Left ventricle myocardium inferior (tissue), 1 donor: ENCODE results near the gene FBXO34. TPM values are rescaled to one million over a fixed set of nuclear protein-coding genes. Genes with fewer than 3 reads are reported as not detected.

ENCODE experiments used
- DNase-seq: peaks from one replicate; pipeline ENCODE4 v3.0.0-alpha.2; 2020
- H3K27ac ChIP-seq: fragments of 200-600 bp; replicated peaks from 2 replicates; pipeline ENCODE4 v1.8.0; 2021
- H3K27me3 ChIP-seq: fragments of 200-600 bp; 2 replicates; pipeline ENCODE4 v1.8.0; 2021; ENCODE audit warnings: low read depth
- H3K36me3 ChIP-seq: fragments of 200-600 bp; 2 replicates; pipeline ENCODE4 v1.8.0; 2021
- H3K4me1 ChIP-seq: fragments of 200-600 bp; 2 replicates; pipeline ENCODE4 v1.8.0; 2021
- H3K4me3 ChIP-seq: fragments of 200-600 bp; 2 replicates; pipeline ENCODE4 v1.8.0; 2021; ENCODE audit warnings: mild to moderate bottlenecking, moderate library complexity
- H3K9me3 ChIP-seq: fragments of 200-600 bp; replicated peaks from 2 replicates; pipeline ENCODE4 v1.8.0; 2021
- CTCF ChIP-seq: fragments of 200-600 bp; IDR thresholded peaks from 2 replicates; pipeline ENCODE4 v1.8.0; 2021; ENCODE audit warnings: antibody characterized with exemption, mild to moderate bottlenecking, borderline replicate concordance
- intact Hi-C: fragments of 100-400 bp; cut with micrococcal nuclease; formaldehyde crosslinking; loops from one replicate; pipeline ENCODE4 v1.11.0; 2022
- total RNA-seq: library from RNA; stranded (reverse); fragmentation: NEBNext Ultra II Directional; extraction: Animal tissue kit (Norgen Biotek cat#: 25700); gene quantifications from one replicate; pipeline ENCODE4 v1.2.1, GENCODE V29; 2021
- donor health status: DM: no; HTN: yes; CAD: no; lungs with severe emphysema.

Gene FBXO34
- total RNA-seq, 1 donor from 2014 or later: 22.4 TPM

- Histone ChIP-seq H3K27ac (peak overlapping the region; percentile 32), H3K36me3 (no peaks in the 10 kb centered on the region), H3K27me3 (no peaks in the 10 kb centered on the region), H3K9me3 (no peaks in the 10 kb centered on the region), H3K4me3 (no peak overlapping the region), H3K4me1 (peaks cover 87% of the 10 kb centered on the region)
- intact Hi-C loops: loop anchor here (10.0 kb wide), 1 partner anchor 68 kb away; no protein-coding TSS in a partner anchor
- TF ChIP-seq CTCF: no peak
- no peak for DNase-seq
Observed at GRCh38 chr14:55276736-55277135, 5.5 kb downstream of the FBXO34 start.

- TF ChIP-seq CTCF: no peak
- Histone ChIP-seq H3K4me3 (no peak overlapping the region), H3K27ac (peak overlapping the region; percentile 32), H3K9me3 (no peaks in the 10 kb centered on the region), H3K36me3 (no peaks in the 10 kb centered on the region), H3K4me1 (peaks cover 87% of the 10 kb centered on the region), H3K27me3 (no peaks in the 10 kb centered on the region)
- DNase-seq: no peak
- intact Hi-C loops: loop anchor here (10.0 kb wide), 1 partner anchor 67 kb away; no protein-coding TSS in a partner anchor
Observed at GRCh38 chr14:55277972-55278740, 6.9 kb downstream of the FBXO34 start.

- peaks cover 81% of the 10 kb centered on the region for H3K4me1 ChIP-seq
- no peaks in the 10 kb centered on the region for H3K9me3 ChIP-seq
- no peak overlapping the region for H3K4me3 ChIP-seq
- DNase-seq: no peak
- H3K36me3 ChIP-seq: no peaks in the 10 kb centered on the region
- intact Hi-C loops: loop anchor here (10.0 kb wide), 1 partner anchor 65 kb away; no protein-coding TSS in a partner anchor
- no peak overlapping the region for H3K27ac ChIP-seq
- H3K27me3 ChIP-seq: no peaks in the 10 kb centered on the region
- no peak for TF ChIP-seq CTCF
Observed at GRCh38 chr14:55279384-55279783, 8.2 kb downstream of the FBXO34 start.

- H3K9me3 ChIP-seq: no peaks in the 10 kb centered on the region
- H3K4me3 ChIP-seq: no peak overlapping the region
- DNase-seq: no peak
- H3K4me1 ChIP-seq: peaks cover 83% of the 10 kb centered on the region
- intact Hi-C loops: no loop called here
- H3K27ac ChIP-seq: peak overlapping the region; percentile 39
- no peaks in the 10 kb centered on the region for H3K27me3 ChIP-seq
- H3K36me3 ChIP-seq: no peaks in the 10 kb centered on the region
- no peak for TF ChIP-seq CTCF
Observed at GRCh38 chr14:55281316-55281839, 10.2 kb downstream of the FBXO34 start.

GRCh38 chr14:55285048-55285652 lies 13.9 kb downstream of the FBXO34 start:
- Histone ChIP-seq H3K27ac (no peak overlapping the region), H3K4me1 (peaks cover 62% of the 10 kb centered on the region), H3K27me3 (no peaks in the 10 kb centered on the region), H3K4me3 (no peak overlapping the region), H3K36me3 (no peaks in the 10 kb centered on the region), H3K9me3 (no peaks in the 10 kb centered on the region)
- no peak for TF ChIP-seq CTCF
- DNase-seq: no peak
- intact Hi-C loops: no loop called here
